ENCODE results near the gene ADD1.

DNA sequence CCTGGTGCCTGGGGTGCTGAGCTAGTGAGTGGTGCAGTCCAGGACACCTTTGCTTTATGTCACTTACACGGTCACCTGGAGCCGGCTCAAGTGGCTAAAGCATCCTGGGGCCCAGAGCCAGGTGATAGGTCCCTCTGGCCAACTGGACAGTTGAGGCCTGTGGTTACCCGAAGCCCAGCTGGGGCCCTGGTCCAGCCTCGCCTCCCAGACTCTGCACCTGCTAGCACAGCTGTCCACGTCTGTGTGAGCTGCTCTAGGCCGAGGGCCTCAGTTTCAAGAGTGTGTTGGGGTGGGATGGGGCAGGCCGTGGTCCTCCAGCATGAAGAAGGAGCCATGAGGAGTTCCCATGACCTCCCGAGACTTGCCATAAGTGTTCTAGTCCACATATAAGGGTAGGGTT is 7.7 kb upstream of the ADD1 start:
- TF ChIP-seq EZH2 (IDR thresholded peaks at IDR 0.05; ENCODE audit: insufficient read depth, poor library complexity, severe bottlenecking) (no peak), EZH2phosphoT487 (IDR thresholded peaks at IDR 0.05; ENCODE audit: insufficient read depth, low read depth) (no peak)

Measured in GM23248 (cell line).